GM21515 (cell line): Measurements from ENCODE around the gene PRDM15.

Source experiments
- ATAC-seq: cut with Tn5 transposase; IDR thresholded peaks from one replicate; pipeline ENCODE4 v1.9.1; 2021; ENCODE audit not compliant: unreplicated experiment

PRDM15 gene

DNA sequence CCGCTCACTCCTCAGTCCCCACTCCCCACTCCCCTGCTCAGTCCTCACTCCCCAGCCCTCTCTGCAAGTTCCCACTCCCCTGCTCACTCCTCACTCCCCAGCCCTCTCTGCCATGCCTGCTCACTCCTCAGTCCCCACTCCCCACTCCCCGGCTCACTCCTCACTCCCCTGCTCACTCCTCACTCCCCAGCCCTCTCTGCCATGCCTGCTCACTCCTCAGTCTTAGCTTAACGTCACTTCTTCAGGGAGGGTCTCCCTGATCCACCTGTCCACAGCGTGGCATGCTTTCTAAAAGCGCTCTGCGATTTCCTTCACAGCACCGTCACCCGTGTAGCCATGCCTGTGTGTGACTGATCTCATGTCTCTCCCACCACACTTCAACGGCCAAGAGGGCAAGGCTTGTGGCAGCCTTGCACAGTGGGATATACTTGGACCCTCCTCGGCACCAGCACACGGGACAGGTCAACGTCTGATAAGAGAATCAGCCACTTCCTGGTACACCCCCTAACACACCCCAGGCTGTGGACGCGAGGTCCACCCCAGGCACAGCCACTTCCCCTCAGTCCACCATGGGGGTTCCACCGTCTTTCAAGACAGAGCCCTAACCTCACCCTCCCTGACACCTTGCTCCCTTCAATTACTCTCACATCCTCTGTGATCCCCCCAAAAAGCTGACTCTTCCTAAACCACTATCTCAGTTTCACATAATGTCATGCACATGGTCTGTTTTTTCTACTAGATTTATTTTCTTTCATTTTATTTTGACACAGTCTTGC is 14.0 kb downstream of the PRDM15 start:
- ATAC-seq = peak; percentile 47

DNA sequence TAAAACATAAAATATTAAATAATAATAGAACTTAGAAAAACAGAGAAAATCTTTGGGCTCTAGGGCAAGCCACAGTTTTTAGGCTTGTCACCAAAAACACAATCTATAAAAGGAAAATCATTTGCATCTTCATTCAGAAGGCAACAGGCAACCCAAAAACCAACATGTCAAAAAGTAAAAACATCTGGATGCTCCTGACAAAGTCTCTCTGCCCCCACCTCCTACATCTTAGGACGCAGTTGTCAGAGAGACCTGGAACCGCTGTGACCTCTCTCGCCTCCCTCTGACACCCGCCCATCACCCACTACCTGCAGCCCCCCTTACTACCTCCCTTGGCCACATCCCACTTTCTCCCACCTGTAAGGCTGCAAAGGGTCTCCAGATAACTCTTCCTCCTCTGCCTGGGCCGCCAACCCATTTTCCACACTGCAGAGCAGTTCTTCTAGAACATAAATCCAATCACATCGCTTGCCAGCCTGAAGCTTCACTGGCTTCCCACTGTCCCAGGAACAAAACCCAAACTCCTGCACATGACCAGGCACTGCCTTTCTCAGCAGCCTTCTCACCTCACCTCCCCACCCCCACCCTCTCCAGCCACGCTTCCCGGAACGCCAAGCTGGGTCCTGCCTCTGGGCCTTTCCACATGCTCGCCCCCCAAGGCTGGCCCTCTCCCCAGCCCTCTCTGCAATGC is 14.7 kb downstream of the PRDM15 start:
- ATAC-seq = no peak

DNA sequence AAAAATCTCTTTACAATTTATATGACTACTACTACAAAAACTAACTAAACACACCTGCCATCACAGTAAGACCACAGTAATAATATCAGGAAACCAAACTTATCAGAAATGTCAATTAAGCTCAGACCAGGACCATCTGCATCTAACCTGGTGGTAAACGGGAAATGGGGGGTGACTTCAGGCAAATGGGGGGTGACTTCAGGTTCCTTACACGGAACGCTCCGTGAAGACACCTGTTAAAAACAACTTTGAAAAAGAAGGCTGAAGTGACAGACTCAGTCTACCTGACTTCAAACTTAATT is 15.8 kb downstream of the PRDM15 start:
- no peak for ATAC-seq

DNA sequence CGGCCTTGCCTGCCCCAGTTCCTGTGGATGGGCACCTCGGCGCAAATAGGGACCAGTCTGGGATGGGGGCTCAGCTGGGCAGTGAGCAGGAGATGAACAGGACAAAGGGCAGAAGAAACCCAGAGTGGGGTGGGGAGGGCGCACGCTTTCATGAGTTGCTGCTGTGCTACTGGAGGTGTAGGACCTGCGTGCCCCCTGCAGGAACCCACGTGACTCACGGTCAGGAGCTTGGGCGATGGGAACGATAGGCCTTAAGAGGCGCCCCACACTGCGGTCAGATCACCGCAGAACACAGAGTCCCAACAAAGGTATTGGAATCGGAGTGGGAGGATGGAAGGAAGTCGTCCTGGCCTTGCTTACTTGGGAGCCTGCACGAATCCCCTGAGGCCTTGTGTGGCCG is 17.2 kb downstream of the PRDM15 start:
- ATAC-seq = no peak

DNA sequence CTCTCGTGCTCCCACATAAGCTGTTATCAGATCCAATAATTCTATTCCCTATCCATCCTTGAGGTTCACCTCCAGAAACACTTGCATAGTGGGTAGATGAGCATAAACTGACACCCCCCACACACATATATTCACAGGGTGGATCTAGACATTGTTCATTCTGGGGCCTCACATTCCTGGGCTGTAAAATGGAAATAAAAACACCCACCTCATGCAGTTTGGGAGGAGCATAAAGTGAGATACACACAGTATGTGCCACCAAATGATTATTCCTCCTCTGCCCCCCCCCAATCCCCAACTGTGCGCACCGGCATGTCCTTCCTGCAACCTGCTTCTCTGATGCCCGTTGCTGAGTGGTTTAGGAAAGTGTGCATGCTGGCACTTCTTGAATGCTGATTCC is 17.9 kb downstream of the PRDM15 start:
- no peak for ATAC-seq

DNA sequence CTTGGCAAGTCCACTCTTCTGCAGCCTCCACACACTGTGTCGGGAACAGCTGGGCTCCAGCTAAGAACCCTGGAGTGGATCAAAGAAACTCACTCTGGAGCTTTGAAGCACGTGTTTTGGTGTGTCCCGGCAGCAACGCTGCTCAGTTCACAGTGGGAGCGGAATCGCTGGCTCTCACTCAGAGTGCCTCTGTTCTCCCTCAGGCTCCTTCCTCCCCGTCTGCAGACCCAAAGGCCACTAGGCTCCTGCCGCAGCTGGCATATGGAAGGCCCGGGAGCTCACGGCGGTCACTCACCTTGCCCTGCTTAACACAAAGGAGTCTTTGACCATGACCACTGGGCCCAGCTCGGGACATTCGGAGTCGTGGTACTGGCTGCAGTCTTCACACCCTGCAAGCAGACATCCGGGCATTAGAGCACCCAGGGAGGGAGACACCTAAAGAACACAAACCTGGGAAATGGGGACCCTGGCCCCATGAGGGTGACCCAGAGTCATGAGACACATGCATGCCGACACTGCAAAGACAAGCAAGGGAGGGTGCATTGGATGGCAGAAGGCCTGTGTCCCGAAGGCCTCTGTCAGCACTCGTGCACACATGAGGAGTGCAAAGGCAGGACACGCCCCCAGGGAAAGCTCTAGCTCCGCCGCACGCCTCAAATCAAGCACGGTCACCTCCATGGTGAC is 19.7 kb downstream of the PRDM15 start:
- no peak for ATAC-seq

DNA sequence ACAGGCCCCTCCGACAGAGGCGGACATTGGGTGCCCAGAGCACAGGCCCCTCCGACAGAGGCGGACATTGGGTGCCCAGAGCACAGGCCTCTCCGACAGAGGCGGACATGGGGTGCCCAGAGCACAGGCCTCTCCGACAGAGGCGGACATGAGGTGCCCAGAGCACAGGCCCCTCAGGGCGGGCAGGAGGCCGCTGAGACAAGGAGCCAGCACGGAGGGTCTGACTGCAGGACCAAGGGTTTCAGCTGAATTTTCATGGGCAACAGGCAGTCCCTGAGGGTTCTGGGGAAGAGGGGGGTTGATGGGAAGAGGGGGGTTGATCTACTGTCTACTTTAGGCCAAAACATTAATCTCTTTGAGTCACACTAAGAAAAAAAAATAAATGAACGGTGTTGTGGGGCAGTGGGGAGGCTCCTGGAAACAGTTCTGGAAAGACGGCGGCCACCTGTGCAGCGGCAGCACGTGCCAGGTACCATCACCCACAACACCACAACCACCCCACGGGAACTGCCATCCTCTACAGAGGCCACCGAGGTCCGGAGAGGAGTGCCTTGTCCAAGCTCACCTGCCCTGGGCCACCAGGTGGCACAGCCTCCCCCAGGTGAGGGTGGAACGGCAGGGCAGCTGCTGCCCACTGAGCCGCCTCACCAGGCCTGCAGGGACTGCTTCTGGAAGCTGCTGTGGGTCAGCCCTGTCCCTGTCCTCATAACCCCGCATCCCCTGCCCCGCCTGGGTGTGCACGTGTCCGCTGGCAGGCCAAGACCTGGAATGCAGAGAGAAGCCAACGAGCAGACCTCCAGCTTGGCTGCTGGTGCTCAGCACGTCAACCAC is 20.5 kb downstream of the PRDM15 start:
- ATAC-seq = no peak

DNA sequence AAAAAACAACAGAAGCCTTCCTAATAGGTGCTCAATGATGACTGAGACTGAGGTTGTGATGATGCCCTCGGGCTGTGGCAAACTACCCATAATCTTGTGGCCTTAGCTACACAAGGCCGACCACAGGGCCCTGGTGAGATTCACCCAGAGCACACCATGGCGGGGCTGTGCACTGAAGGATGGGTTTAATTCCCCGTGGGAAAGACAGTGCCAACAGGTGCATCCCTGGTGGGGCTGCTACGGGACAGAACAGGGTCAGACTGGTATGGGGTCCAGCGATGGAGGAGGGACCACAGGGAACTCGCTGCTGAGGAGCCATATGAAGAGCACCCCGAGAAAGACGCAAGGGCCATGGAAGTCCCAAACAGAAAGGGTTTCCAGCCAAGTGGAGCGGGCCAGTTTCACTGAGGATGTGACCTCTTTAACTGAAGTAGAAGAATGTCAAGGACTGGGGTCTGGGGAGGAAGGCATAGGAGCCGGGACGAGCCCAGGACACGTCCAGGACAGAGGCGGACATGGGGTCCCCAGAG is 21.3 kb downstream of the PRDM15 start:
- no peak for ATAC-seq

DNA sequence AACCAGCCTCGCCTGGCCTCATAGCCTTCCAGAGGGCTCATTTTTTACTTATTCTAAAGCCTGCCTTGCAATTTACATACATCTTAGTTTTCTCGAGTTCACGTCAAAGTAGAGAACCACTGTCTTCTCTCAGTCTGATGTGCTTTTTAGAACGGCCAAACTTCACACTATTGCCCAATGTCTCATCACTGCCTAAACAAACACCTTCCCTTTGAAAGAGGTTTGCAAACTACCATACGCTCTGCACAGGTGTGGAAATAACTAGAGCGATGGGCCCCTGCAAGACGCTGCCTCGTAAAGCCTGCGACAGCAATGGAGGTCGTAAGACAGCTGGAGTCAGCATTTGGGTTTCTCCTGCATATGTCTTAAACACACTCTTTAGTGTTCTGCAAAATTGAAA is 22.6 kb downstream of the PRDM15 start:
- ATAC-seq = no peak

DNA sequence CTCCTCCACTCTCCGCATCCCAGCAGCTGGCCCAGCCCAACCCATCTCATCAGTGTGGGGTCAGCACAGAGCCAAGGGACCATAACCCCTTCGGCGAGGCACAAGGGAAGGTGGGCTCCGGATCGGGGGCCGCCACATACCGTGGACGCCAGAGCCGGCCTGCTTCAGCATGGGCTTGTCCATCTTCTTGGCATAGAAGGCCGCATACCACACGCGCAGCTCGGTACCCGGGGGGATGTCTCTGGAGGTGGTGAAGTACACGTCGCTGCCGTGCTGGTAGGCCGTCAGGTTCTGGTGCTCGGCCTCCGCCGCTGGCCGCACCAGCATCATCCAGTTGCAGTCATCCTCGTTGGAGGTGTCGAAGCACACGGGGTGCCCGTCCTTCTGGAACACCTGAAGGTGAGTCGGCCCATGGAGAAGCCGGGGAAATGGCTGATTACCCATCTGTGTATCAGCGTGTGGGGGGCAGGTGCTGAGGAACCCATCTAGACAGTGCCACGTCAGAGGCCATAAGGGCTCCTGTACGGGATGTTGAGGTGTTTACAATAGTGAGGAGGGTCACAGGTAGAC is 24.6 kb downstream of the PRDM15 start:
- ATAC-seq = no peak

DNA sequence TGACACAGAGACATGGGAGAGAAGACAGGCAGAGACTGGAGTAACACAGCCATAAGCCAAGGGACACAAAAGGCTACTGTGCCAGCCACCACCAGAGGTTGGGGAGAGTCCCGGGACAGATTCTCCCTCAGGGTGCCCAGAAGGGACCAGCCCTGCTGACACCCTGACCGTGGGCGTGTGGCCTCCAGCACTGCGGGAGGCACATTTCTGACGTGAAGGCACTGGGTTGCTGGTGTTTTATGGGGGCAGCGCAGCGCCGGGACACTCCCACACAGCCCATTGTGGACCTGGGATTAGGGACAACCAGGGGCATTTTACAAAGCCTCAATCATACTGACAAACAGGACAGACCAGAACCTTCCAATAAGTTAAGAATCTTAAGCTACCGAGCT is 26.2 kb downstream of the PRDM15 start:
- ATAC-seq = no peak

DNA sequence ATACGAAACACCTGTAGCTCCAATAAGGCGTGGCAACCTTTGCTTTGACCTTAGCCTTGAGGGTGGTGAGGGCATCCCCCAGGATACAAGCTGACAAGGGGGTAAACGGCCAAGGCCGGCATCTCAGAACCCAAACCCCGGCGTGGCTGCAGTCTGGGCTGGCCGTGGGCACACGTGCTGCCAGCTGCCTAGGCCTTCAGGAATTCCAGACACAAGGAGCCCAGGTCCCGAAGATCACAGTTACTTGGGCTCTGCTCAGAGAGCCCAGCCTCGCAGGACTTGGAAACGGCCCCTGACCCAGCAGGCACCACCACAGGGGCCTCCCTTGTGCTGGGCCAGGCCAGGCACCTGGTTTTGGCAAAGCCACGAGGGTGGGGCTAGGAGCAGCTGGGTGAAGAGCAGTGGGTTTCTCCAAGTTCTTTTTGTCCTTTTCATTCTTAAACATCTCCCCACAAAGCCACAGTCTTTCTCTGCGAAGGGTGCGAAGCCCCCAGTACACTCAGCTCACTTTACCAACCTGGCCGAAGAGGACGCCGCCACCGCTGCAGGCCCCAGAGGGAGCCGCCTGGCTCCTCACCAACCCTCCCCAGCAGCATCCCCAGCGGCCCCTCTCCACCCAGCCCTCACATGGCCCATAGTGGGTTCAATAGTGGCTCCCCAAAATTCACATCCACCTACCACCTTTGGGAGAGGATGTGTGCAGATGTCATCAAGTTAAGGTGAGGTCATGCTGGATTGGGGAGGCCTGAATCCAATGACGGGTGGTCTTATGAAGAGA is 26.8 kb downstream of the PRDM15 start:
- no peak for ATAC-seq

DNA sequence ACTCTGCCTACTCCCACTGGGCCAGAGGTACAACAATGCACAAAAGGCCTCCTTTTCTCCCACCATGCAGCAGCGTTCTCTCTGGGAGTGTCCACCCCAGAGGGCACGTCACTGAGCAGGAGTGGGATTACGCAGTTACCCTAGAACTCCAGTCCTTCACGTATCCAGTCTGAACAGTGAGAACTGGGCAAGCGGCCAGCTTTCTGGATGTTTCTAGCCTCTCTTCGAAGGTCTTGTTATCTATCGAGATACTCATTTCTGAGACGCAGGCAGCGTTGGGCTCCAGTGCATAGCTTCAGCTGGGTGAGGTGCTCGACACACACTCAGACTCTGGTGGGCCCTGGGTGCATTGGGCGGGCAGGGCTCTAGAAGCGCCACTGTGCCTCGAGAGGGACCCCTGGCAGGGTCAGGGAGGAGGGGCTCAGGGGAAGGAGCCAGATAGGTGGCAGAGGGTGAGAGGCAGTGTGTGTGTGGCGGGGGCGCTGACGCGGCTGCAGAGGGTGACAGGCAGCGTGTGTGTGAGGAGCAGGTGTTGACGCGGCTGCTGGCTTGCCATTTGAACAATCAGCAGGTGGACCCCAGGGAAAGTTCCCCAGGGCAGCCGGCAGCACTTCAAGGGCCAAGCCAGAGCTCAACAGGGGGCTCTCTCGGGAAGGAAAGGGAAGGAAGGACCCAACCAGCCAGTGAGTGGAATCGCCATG is 27.9 kb downstream of the PRDM15 start:
- no peak for ATAC-seq

DNA sequence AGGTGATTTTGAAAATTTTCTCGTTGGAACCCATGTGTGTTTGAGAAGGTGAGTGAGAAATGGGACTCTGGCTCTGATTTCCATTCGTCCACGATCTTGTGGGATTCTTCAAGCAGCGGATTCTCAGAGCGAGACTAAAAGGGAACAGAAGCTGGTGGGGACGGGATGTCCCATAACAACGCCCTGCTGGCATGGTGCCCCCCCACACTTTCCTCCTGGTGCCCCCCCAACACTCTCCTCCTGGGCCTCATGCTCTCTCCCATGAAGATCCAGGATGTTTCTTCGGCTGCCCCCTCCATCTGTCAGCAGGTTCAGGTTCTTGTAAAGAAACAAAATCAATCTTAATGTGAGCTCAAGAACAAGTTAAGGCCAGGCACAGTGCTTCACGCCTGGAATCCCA is 29.1 kb downstream of the PRDM15 start:
- ATAC-seq = no peak

DNA sequence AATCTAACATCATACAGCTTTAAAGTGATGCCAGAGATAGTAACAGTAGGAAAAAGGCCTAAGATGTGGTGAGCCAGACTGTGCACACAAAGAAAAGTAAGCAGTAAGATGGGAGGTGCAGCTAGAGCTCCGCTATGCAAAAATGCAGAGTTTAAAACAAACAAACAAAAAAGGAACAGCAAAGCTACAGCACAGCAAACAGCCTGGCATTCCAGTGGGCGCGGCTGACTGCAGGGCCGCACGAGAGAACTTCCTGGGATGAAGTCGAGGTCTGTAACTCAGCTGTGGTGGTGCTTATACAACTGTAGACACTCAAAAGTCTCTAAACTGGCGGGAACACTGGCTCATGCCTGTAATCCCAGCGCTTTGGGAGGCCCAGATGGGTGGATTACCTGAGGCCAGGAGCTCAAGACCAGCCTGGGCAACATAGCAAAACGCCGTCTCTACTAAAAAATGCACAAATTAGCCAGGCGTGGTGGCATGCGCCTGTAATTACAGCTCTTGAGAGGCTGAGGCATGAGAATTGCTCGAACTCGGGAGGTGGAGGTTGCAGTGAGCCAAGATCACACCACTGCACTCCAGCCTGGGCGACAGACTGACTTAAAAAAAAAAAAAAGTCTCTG is 30.1 kb downstream of the PRDM15 start:
- no peak for ATAC-seq

DNA sequence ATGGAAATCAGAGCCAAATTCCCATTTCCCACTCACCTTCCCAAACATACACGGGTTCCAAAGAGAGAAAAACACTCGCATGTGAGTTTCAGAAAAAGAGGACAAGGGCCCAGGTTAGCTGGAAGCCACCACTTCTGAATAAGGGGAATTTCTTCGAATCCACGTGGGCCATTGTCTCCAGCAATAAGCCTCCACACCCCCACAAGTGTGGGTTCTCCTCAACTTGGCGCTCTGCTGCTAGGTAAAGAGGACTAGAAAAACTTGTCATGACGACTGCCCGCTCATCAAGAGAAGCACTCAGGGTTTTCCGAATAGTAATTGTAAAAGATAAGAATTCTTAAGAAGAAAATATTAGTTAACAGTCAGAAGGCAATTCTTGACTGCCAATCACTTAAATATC is 30.6 kb downstream of the PRDM15 start:
- ATAC-seq = no peak

DNA sequence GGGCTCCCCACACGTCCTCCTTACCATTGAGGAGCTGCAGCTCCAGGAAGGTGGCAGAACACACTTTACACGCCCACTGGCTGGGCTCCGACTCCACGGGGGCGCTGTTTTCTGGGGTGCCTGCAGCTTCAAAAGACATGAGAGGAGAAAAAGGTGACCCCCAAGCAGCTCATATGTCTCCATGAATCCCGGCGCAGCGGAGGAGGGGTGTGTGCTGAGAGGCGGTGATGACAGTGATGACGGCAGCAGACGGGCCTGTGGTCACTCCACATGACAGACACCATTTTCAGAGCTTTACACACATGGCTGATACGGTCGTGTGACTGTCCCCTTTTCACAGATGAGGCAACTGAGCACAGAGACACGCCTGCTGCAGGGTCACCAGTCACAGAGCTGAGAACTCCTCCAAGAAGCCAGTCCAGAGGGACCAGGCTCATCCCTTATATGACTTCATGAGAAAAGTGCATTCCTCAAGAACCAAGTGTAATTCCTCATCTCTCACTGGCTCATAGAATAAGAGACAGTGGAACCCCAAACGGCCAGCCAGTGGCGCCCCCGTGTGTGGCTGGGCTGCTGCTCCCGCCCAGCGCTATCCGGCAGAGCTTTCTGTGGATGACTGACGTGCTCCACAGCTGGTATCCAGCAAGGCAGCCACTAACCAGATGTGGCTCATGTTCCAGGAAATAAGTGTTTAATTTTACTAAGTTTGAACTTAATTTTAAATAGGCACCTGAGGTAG is 31.9 kb downstream of the PRDM15 start:
- ATAC-seq = no peak

DNA sequence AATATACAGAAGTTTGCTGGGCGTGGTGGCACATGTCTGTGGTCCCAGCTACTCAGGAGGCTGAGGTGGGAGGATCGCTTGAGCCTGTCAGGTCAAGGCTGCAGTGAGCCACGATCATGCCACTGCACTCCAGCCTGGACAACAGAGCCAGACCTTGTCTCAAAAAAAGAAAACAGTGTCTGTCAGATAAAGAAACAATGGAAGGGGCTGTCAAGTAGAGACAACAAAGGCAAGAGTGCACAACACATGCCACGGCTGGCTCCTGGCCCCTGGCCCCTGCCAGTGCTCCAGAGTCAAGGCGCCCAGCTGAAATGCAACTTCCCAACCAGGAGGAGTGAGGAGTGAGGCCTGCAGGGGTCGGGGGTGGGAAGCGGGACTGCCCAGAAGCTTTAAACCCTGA is 32.6 kb downstream of the PRDM15 start:
- no peak for ATAC-seq

DNA sequence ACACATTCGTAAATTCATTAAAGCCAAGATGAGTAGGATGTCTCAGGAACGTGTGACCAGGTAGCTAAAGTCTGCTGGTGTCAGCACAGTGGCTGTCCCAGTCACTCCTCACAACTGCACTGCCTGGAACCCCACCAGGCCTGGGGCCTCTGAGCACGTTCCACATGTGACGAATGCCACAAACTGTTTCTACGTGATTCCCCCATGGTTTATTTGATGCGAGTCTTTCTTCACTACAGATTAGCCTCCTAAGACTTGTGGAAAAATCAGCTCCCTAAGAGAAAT is 33.2 kb downstream of the PRDM15 start:
- ATAC-seq = no peak
